ENCODE measurements around the gene M6PR. TPM values are rescaled to one million over a fixed set of nuclear protein-coding genes. Genes with fewer than 3 reads are reported as not detected.
A peak's percentile ranks its signal among the peaks of the same experiment; 100 is the strongest.

The M6PR gene
- total and polyA plus RNA-seq, 2 of the 8 experiments (the other 6 are each of a cell fraction or from before 2014, with no cell fraction given) = 106 to 122 TPM

DNA sequence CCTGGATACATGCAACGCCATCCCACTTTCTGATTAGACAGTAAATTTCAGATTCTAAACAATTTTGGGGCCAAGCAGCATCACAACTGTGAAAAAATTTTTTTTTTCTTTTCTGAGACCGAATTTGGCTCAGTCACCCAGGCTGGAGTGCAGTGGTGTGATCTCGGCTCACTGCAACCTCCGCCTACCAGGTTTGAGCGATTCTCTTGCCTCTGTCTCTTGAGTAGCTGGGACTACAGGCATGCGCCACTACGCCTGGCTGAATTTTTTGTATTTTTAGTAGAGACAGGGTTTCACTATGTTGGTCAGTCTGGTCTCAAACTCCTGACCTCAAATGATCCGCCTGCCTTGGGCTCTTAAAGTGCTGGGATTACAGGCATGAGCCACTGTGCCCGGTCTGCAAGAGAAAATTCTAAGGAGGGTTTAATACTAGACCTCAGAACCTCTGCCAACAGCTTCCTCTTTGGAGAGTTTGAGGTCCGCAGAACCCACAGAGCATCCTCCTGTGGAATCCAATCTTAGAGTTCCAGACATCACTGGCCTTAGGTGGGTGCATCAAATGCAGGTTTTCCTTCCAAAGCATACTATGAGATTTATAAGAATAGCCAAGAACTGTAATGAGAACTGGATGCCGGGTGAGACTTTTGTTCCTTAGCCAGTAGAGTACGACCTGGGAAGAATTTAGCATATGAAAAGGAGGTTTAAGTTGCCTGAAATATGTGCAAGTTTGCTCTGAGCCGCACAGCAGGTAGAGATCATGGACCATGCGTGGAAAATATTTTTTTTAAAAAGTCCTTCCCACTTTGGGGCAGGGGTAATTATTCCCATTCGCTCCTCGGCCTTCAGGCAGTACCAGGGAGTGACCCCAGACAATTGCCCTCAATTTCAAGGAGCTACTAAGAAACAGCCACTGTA is 42.9 kb downstream of the M6PR start:
- Histone ChIP-seq H2BK20ac (ENCODE audit: low read length) (peak overlapping the region; percentile 96), H3K79me1 (ENCODE audit: low read depth, low read length) (no peaks in the 10 kb centered on the region), H3K18ac (ENCODE audit: extremely low read depth, low read length) (peak overlapping the region; percentile 76), H2AK5ac (ENCODE audit: low read depth, low read length) (peak overlapping the region; percentile 87), H4K5ac (ENCODE audit: insufficient read length, low read depth, low read length) (peak overlapping the region; percentile 50), H3K23me2 (ENCODE audit: low read depth, low read length) (no peaks in the 10 kb centered on the region; the same call in none of the 2 replicates), H2BK15ac (ENCODE audit: low read length) (no peak overlapping the region; the same call in 1 of the 2 replicates), H2BK5ac (ENCODE audit: low read depth, low read length) (peak overlapping the region; percentile 86), H3K4me3 (ENCODE audit: extremely low read depth in 1 of 4, insufficient read depth in 2 of 4, low read depth in 3 of 4, low read length in 4 of 4) (no peak overlapping the region), H3K9me3 (ENCODE audit: insufficient read depth in 2 of 2, low read depth in 1 of 2, low read length in 1 of 2) (peaks cover 0 to 2% of the 10 kb centered on the region in 2 experiments; a peak in 1 of 4 replicates), H3K4me2 (ENCODE audit: insufficient read depth in 1 of 2, low read depth in 2 of 2, low read length in 2 of 2) (peak overlapping the region; percentile 14 to 52), H3K23ac (ENCODE audit: insufficient read length) (no peak overlapping the region), H3K27me3 (replicated peaks in 1 of 4; ENCODE audit: control insufficient read depth in 3 of 4, extremely low read depth in 1 of 4, insufficient read depth in 3 of 4, low read length in 3 of 4) (no peaks in the 10 kb centered on the region), H2BK120ac (replicated peaks; ENCODE audit: low read depth, low read length) (peak overlapping the region; percentile 19), H3K56ac (replicated peaks; ENCODE audit: insufficient read length, low read depth, low read length) (peak overlapping the region; percentile 43), H3K27ac (ENCODE audit: low read depth, low read length) (peak overlapping the region; percentile 60; the same call in 1 of the 2 replicates), H2AFZ (ENCODE audit: low read length) (no peak overlapping the region), H3K36me3 (ENCODE audit: control insufficient read depth in 2 of 4, insufficient read depth in 4 of 4, low read length in 3 of 4) (no peaks in the 10 kb centered on the region), H3K9ac (replicated peaks in 1 of 4; ENCODE audit: extremely low read depth in 1 of 4, low read depth in 3 of 4, low read length in 3 of 4) (peak overlapping the region in 1 of 4 experiments; percentile 15; a peak in 1 of 7 replicates), H2BK12ac (ENCODE audit: low read depth, low read length) (peak overlapping the region; percentile 94; the same call in 1 of the 2 replicates), H4K91ac (replicated peaks; ENCODE audit: insufficient read length, low read length) (peak overlapping the region; percentile 88), H3K79me2 (ENCODE audit: control insufficient read depth in 1 of 2, insufficient read depth in 2 of 2, low read length in 2 of 2) (no peaks in the 10 kb centered on the region), H4K20me1 (replicated peaks in 1 of 2; ENCODE audit: control insufficient read depth in 1 of 2, insufficient read depth in 2 of 2, low read length in 2 of 2) (no peaks in the 10 kb centered on the region), H3K4me1 (replicated peaks in 1 of 4; ENCODE audit: control insufficient read depth in 3 of 4, insufficient read depth in 4 of 4, low read length in 3 of 4) (peaks cover 4 to 28% (median 22%) of the 10 kb centered on the region in 4 experiments), H3K14ac (ENCODE audit: insufficient read length) (no peak overlapping the region), H4K8ac (ENCODE audit: extremely low read depth, insufficient read depth, low read length) (no peak overlapping the region), H3K4ac (replicated peaks; ENCODE audit: insufficient read length, low read depth, low read length) (peak overlapping the region; percentile 93)
- FAIRE-seq (peak; percentile 74), DNase-seq (ENCODE audit: low read depth in 1 of 2, low spot score in 2 of 2) (no peak)
- POLR2A ChIA-PET (ENCODE audit: partially characterized antibody) = interaction anchor here (1.0 to 3.8 kb wide), 7 partner anchors 8 to 288 kb away, joined by 3 to 16 read pairs (median 3); partner anchors contain the start of genes A2ML1 and PHC1
- CTCF ChIA-PET (ENCODE audit: partially characterized antibody) = interaction anchor here (0.6 to 2.8 kb wide), 4 partner anchors 8 to 225 kb away, joined by 3 to 12 read pairs (median 3); no protein-coding TSS in a partner anchor
- 54% methylated on average over 16 of the region's 16 CpGs; no CpG with 5 or more reads in 1 of the 2 experiments for whole genome bisulfite sequencing, 2 experiments (ENCODE audit: extremely low coverage in 1 of 2, insufficient coverage in 1 of 2, insufficient read length in 1 of 2, insufficient replicate concordance in 2 of 2, low coverage in 1 of 2, low lambda C conversion rate in 2 of 2, missing lambda C conversion rate in 1 of 2)
- no peak for TF ChIP-seq NRF1 (IDR thresholded peaks at IDR 0.05; ENCODE audit: low read depth, low read length)
- TF ChIP-seq, protein P1, sequence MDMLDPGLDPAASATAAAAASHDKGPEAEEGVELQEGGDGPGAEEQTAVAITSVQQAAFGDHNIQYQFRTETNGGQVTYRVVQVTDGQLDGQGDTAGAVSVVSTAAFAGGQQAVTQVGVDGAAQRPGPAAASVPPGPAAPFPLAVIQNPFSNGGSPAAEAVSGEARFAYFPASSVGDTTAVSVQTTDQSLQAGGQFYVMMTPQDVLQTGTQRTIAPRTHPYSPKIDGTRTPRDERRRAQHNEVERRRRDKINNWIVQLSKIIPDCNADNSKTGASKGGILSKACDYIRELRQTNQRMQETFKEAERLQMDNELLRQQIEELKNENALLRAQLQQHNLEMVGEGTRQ (IDR thresholded peaks at IDR 0.05; ENCODE audit: low read length) = no peak
- no peak for TF ChIP-seq PHF8 (conservative IDR thresholded peaks at IDR 0.05; ENCODE audit: low read depth, low read length)
- TF ChIP-seq TAF7 (optimal IDR thresholded peaks at IDR 0.05; ENCODE audit: borderline replicate concordance, low read depth, low read length) = no peak

Data from H1 (cell line).